ENCODE data around the gene BRINP3. TPM values are rescaled to one million over a fixed set of nuclear protein-coding genes. Genes with fewer than 3 reads are reported as not detected.

The BRINP3 gene
- total RNA-seq, 1 donor from 2014 or later, result 0.35 TPM

DNA sequence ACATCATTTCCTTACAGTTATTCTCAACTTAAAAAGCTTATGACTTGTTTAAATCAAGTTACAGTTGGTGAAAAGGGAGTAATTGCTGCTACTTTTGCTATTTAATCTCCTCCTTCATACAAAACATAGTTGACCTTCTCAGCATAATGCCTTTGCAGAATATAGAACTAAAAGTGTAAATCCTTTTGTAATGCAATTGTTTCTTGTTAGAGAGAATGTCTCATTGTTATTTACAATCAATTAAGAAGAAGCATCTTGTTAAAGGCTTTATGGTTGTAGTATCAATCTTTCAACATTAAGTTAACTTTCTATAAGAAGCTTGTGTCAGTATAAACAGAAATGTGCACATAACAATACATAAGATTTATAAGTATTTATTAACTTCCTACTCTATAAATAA is 360.7 kb downstream of the BRINP3 start:
- DNase-seq (ENCODE audit: low spot score), result no peak

DNA sequence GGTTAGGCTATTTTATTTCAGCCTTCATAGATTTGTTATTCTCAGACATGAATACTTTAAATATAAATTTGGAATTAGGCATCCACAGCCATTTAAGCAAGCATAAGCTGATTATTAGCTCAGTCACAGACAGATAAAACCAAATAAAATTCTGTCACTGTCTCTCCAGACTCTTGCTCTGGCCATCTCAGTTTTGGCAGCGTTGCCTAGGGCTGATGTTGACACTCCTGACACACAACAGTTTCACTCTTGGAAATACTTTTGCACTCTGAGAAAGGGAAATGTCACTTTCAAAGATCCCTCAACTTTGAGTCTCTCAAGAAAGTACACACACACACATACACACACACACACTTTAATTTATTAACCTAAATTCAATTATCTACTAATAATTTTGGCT is 372.7 kb downstream of the BRINP3 start:
- no peak for DNase-seq (ENCODE audit: low spot score)

DNA sequence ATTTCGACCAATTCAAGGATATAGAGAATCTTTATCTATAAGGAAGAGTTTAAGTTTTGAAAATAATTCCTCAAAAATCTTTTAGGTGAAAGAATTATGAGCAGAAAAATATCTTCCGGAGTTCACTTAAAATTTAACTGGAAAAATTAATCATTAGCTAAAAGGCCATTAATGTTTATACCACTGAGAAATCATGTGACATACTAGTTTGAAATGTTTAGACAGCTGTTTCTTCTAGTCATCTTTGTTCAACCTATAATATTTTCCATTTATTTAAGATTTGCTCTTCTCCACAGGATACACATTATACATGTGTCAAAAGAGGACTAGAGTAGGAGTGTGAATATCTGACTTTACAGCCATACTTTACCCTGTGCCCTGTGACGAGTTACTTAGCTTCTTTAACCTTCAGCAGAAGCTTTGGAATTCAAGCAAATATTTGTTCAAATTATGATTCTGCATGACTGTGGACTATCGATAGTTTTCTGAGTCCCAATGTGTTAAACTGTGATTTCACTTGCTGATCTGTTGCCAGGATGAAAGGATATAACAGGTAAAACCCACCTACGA is 374.8 kb downstream of the BRINP3 start:
- no peak for DNase-seq (ENCODE audit: low spot score)

DNA sequence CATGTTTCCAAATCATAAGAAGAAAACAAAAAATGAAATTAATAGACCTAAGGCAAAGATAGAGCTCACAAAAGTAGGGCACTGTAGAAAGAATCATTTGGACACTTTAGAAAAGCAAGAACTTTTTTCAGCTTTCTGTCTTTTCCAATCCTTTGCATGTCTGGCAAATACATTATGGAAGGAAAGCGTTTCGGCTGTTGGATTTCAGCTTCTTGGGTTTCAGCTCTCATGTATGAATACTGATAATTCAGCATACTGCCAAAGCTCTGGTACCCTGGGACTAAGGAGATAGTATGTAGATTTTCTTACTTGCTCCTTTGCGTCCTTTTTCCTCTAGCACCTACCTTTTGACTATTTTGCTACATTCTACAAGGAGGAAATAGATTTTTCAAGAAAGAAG is 375.9 kb downstream of the BRINP3 start:
- DNase-seq (ENCODE audit: low spot score), result no peak

DNA sequence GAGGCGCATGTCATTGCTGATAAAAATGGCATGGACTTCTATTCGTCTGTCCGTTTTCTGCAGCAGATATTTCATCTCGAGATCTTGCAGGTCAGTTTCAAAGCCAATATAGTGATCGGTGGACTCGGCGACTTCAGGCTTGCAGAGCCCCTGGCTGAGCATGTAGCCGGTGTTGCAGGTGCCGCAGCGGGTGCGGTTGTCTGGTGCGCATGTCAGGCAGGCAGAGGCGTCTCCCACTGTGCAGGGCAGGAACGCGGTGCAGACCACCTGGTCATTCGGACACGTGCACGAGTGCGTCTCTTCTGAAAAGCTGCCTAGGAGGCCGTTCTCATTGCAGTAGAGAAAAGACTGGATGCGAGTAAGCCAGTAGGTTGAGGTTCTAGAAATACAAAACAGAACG is 378.9 kb downstream of the BRINP3 start:
- DNase-seq (ENCODE audit: low spot score), result no peak

DNA sequence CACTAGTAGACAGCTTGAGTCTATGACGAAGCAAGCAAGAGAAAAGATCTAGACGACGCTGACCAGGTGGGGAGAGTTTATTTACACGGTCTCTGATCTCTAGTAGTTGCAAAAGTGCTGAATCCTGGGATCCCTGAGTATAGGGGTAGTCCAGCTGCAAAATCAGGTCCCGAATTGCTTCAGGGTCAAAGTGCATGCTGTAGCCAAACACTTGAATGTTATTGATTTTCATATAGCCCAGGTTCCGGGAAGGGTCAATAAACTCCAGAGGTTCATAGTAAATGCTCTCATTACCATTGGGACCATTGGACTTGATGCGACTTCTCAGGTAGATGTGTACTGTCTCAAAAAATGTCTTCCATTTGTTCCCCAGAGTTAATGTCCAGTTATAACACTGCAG is 379.6 kb downstream of the BRINP3 start:
- no peak for DNase-seq (ENCODE audit: low spot score)

DNA sequence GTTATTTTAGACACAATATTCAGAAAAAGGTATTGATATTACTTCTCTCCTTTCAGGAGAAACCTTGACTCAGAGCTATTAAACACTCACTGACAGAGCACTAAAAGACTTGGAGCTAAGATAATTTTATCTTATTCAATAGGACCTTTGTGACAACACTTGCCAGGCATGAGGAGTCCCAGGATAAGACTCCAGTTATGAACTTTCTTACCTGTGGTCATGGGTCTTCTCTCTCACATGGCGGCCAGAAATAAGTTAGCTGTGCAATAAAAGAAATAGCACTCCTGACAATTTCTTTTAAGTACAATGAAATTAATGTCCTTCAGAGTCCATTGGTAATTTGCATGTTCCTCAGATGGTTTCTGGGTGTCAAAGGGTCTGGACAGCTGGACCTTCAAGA is 382.1 kb downstream of the BRINP3 start:
- no peak for DNase-seq (ENCODE audit: low spot score)

DNA sequence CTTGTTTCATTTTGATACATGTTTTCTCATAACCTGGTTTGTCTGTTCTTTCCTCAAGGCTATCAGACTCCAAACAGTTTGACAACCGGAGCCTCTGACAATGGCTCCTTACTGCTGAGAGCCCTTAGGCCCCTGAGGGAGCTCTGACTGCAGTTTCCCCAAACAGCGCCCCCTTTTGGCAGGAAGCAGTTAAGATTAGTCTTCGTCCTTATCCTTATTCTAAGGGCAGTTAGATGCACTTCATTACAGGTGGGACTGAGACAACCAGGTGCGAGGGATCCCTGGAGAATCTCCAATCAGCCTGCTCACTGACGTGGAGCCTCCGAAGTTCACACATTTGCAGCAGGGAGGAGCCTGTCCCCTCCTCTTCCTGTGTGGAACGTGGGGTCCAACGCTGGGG is 393.1 kb downstream of the BRINP3 start:
- DNase-seq (ENCODE audit: low spot score), result no peak

DNA sequence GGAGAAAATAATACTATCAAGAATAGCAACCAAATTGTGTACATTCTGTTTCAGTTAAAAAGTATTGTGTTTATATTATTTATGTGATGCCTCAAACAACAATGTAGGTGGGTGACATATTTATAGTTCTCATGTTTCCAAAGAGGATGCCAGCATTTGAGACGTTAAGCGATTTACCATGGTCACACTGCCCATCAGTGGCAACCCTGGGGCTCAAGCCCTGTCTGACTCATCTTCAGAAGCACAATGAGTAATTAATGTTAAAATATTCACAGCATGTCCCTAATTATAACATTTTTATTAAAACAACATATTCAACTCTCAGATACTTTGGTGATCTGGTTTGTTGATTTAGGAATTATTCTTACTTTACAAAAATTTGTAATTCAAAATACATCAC is 409.4 kb downstream of the BRINP3 start:
- no peak for DNase-seq (ENCODE audit: low spot score)

DNA sequence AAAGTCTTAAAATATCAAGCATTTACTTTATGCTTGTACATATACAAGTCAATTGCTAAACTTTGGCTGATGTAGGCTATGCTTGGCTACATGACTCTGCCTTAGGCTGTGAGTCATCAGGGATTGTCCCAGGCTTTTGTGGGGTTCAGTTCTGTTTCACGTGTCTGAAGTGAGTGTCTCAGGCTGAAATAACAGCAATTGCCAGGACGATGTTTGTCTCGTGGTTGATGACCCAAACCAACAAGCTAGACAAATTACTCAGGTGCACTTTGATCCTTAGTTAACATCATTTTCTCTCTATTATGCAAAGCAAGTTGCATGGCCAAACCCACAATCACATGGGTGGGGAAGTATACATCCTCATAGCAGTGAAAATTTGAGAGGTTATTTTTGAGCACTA is 410.1 kb downstream of the BRINP3 start:
- DNase-seq (ENCODE audit: low spot score), result no peak

DNA sequence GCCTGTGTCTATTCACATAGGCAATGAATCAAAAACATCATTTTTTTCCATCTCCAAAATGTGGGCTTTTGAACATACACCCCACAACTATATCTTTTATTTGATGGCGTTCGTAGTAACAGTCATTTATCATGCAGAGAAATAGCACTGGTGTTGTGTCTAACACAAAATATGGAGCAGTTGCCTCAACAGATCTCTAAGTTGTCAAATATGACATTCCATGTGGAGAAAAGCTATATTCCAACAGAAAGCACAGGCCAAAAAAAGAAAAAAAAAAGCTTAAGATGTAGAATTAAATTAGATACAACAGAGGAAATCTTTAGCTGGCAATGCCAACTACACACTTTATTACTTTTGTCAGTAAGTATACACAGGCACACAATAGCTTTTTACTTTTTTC is 411.7 kb downstream of the BRINP3 start:
- no peak for DNase-seq (ENCODE audit: low spot score)

DNA sequence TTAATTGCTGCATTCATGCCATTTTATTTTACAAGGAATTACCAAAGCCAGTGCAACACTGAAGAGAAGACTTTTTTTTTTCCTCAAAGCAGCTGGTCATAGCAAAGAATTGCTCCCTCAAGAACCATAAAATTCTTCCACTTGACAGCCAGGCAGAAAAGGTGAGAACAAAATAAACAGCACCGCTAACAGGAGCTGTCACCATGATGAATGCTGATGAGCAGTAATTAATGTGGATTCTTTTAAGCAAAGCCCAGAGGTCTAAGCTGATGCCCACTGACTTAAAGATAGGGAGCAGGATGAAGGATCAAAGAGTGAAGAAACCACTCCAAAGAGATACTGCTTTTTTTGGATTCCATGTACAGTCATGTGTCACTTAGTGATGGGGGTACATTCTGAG is 428.4 kb downstream of the BRINP3 start:
- no peak for DNase-seq (ENCODE audit: low spot score)
